Measurements from ENCODE around the gene EP400. TPM values are rescaled to one million over a fixed set of nuclear protein-coding genes. Genes with fewer than 3 reads are reported as not detected.

EP400 gene
- total RNA-seq, 2 donors from 2014 or later, result 10.5 to 15.5 TPM

DNA sequence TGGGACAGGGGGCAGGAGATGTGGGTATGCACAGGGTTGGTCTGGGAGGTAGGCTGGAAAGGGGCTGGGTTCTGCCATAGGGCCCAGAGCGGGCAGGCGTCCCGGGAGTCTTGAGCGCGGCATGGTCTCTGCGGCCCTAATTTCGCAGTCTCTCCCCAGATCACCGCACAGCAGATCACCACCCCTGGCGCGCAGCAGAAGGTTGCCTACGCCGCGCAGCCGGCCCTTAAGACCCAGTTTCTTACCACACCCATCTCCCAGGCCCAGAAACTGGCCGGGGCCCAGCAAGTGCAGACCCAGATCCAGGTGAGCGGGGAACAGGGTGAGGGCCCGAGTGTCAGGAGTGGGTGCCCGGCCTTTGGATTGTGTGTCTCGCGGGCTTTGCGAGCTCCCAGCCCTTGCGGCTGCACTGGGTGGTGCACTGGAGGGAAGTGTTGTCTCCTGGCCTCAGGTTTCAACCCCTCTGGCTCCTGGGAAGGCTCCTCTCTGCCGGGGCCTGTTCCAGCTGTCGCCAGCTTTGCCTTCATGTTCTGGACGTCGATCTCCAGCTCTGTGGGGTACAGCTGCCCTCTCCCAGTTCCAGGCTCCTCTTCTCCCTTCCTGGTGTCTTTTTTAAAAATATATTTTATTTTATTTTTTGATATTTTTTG, 119.7 kb downstream of the EP400 start:
- Histone ChIP-seq H3K4me1 (no peaks in the 10 kb centered on the region), H3K9me3 (no peaks in the 10 kb centered on the region), H3K27ac (no peak overlapping the region), H3K27me3 (no peaks in the 10 kb centered on the region), H3K36me3 (peaks cover 59% of the 10 kb centered on the region), H3K4me3 (no peak overlapping the region)
- TF ChIP-seq, protein P1, sequence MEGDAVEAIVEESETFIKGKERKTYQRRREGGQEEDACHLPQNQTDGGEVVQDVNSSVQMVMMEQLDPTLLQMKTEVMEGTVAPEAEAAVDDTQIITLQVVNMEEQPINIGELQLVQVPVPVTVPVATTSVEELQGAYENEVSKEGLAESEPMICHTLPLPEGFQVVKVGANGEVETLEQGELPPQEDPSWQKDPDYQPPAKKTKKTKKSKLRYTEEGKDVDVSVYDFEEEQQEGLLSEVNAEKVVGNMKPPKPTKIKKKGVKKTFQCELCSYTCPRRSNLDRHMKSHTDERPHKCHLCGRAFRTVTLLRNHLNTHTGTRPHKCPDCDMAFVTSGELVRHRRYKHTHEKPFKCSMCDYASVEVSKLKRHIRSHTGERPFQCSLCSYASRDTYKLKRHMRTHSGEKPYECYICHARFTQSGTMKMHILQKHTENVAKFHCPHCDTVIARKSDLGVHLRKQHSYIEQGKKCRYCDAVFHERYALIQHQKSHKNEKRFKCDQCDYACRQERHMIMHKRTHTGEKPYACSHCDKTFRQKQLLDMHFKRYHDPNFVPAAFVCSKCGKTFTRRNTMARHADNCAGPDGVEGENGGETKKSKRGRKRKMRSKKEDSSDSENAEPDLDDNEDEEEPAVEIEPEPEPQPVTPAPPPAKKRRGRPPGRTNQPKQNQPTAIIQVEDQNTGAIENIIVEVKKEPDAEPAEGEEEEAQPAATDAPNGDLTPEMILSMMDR (IDR thresholded peaks at IDR 0.05), result no peak
- DNase-seq (ENCODE audit: low spot score), result no peak

DNA sequence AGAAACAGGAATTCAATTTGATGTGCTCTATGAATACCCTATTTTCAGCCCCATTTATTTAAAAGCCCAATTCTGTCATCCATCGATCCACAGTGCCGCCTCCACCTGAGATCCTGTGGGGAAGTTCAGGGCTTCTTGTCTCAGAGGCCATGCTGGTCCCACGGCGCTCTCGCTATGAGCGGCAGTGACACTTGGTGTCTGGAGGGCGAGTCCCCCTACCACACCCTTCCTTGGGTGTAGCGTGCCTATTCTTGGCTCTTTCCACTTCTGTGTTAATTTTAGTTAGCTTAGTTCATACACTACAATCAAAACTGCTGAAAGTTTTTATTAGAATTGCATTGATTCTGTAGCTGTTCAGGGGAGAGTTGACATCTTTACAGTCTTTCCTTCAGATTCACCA, 120.6 kb downstream of the EP400 start:
- H3K4me1 ChIP-seq, result no peaks in the 10 kb centered on the region
- no peak overlapping the region for H3K27ac ChIP-seq
- DNase-seq (ENCODE audit: low spot score), result no peak
- H3K4me3 ChIP-seq, result no peak overlapping the region
- no peaks in the 10 kb centered on the region for H3K27me3 ChIP-seq
- H3K9me3 ChIP-seq, result no peaks in the 10 kb centered on the region
- peaks cover 58% of the 10 kb centered on the region for H3K36me3 ChIP-seq
- TF ChIP-seq, protein P1 (IDR thresholded peaks at IDR 0.05), result no peak

DNA sequence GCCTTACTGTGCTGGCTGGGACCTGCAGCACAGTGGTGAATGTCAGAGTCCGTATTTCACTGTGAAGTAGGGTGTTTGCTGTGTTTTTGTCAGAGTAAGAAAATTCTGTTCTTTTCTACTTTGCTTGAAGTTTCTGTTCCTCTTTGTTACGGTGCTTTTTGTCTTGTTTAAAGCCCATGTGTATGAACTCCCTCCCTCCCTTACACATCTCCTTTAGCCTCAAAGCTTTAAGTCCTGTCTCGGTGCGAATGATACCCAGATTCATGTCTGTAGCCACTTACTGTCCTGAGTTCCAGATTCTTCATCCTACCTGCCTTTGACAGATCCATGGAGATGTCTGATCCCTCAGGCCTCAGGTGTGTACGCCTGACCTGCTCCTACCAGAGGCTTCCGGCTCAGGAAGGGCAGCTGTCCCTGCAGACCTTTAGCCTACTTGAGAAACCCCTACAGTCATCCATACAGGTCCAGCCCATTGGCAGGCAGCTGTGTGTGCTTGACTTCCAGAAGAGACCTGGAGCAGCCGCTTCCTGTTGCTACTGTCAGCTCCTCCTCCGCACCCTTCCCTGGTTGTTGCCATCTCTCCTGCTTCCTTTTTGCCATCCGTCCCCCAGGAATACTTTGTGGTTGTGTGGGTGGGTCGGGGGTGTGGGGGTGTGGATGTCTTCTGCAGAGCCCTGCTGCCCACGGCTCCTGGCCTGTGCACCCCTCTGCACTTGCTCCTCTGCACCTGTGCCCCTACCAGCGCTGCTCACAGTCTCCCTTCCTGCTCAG, 121.5 kb downstream of the EP400 start:
- TF ChIP-seq, protein P1 (IDR thresholded peaks at IDR 0.05), result no peak
- H3K27me3 ChIP-seq, result no peaks in the 10 kb centered on the region
- no peaks in the 10 kb centered on the region for H3K9me3 ChIP-seq
- no peak overlapping the region for H3K4me3 ChIP-seq
- H3K36me3 ChIP-seq, result peaks cover 60% of the 10 kb centered on the region
- no peak overlapping the region for H3K27ac ChIP-seq
- no peaks in the 10 kb centered on the region for H3K4me1 ChIP-seq
- no peak for DNase-seq (ENCODE audit: low spot score)

DNA sequence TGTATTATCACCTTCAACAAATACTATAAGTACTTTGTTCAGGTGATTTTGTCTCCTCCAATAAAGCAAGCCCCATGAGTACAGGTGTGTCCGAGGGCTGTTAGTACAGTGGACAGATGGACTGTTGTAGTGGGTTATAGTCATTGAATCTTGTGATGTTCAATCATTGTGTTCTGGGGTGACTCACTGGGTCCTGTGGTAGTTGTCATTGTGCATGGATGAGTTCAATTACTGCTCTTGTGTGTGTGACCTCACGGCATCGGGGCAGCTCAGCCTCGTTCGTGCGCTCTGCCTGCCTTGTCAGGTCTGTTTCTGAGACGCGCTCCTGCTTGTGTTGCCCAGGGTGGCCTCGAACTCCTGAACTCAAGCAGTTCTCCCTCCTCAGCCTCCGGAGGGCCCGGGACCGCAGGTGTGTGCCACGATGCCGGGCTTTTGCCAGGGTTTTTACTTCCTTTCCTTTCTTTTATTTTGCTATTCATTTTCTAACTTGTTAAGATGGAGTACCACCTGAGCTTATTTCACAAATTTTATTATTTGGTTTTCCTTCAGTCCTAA, 122.2 kb downstream of the EP400 start:
- DNase-seq (ENCODE audit: low spot score), result no peak
- Histone ChIP-seq H3K27me3 (no peaks in the 10 kb centered on the region), H3K4me3 (no peak overlapping the region), H3K4me1 (no peaks in the 10 kb centered on the region), H3K27ac (no peak overlapping the region), H3K9me3 (no peaks in the 10 kb centered on the region), H3K36me3 (peaks cover 60% of the 10 kb centered on the region)
- TF ChIP-seq, protein P1 (IDR thresholded peaks at IDR 0.05), result no peak

DNA sequence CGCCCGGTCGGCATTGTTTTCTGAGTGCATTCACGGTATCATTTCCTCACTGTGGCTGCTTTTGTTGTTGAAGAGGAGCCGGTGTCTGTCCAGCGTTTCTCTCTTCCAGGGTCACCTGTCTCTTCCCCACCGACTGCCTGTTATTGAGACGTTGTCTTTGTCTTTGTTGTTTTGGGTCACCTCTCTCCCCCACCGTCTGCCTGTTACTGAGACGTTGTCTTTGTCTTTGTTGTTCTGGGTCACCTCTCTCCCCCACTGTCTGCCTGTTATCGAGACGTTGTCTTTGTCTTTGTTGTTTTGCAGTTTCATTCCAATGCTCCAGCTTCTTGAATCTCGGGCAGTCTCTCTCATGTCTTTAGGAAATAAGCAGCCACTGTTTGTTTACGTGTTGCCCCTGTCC, 124.5 kb downstream of the EP400 start:
- H3K27ac ChIP-seq, result no peak overlapping the region
- H3K27me3 ChIP-seq, result no peaks in the 10 kb centered on the region
- H3K4me1 ChIP-seq, result peaks cover 0 to 6% of the 10 kb centered on the region in 2 donors
- DNase-seq (ENCODE audit: low spot score), result no peak
- H3K4me3 ChIP-seq, result no peak overlapping the region
- TF ChIP-seq, protein P1 (IDR thresholded peaks at IDR 0.05), result no peak
- H3K9me3 ChIP-seq, result no peaks in the 10 kb centered on the region
- peaks cover 49% of the 10 kb centered on the region for H3K36me3 ChIP-seq
